K562 (cell line): Measurements from ENCODE around the gene NAGLU. TPM values are rescaled to one million over a fixed set of nuclear protein-coding genes. Genes with fewer than 3 reads are reported as not detected.

Experiments
- CBX1 ChIP-seq: sonication (generic); IDR thresholded peaks from 2 replicates; pipeline ENCODE4 v1.6.1; 2016; ENCODE audit warnings: antibody characterized with exemption, low read depth, mild to moderate bottlenecking
- FOS ChIP-seq: IDR thresholded peaks from 3 replicates; pipeline ENCODE4 v1.6.1; 2011; ENCODE audit not compliant: insufficient read length; ENCODE audit errors: extremely low read depth
- NELFE ChIP-seq: IDR thresholded peaks from 2 replicates; pipeline ENCODE4 v1.6.1; 2011; ENCODE audit warnings: mild to moderate bottlenecking; ENCODE audit not compliant: insufficient read depth, insufficient read length
- ZC3H11A ChIP-seq: IDR thresholded peaks from 2 replicates; pipeline ENCODE4 v1.6.1; 2012; ENCODE audit warnings: low read depth, low read length, improper control_type of control experiment
- polyA plus RNA-seq, 8 experiments: library from polyadenylated mRNA; depleted of rRNA in 4 of 8; stranded (reverse) in 5 of 8; unstranded in 3 of 8; fragments of >200 nt; fragmentation: Nextera tagmentation in 2 of 8; fragmentation: Illumina TruSeq in 1 of 8; extraction: Ambion mirVana in 2 of 8; extraction: Trizol in 1 of 8; gene quantifications; 2 replicates each; pipeline versions ENCODE4 v1.2.1 to v1.2.3, GENCODE V29; 2011 to 2014; ENCODE audit warnings: inconsistent platforms in 1 of 8, missing spikeins in 1 of 8
- total RNA-seq, 7 experiments: library from RNA; depleted of rRNA in 6 of 7; stranded (reverse); fragments of >200 nt in 6 of 7; fragmentation: Illumina TruSeq in 2 of 7; extraction: Trizol in 2 of 7; gene quantifications; 2 replicates each; pipeline versions ENCODE4 v1.2.1 to v1.2.3, GENCODE V29; 2011 to 2021; ENCODE audit warnings: low replicate concordance in 1 of 7
- TF ChIP-seq, protein P1 (sequence below), 2 experiments: fragments of 450-650 bp; IDR thresholded peaks; 2 replicates each; pipeline ENCODE4 v1.6.1; 2016; ENCODE audit warnings: mild to moderate bottlenecking in 2 of 2, borderline replicate concordance in 1 of 2, low read depth in 1 of 2, moderate library complexity in 1 of 2

Gene NAGLU
- total and polyA plus RNA-seq, 9 of the 15 experiments (the other 6 are each of a cell fraction or from before 2014, with no cell fraction given) = 0.04 to 21.5 (median 8.5) TPM

GRCh38 chr17:42564815-42565522, 28.9 kb downstream of the NAGLU start (continued):
- TF ChIP-seq, protein P1, sequence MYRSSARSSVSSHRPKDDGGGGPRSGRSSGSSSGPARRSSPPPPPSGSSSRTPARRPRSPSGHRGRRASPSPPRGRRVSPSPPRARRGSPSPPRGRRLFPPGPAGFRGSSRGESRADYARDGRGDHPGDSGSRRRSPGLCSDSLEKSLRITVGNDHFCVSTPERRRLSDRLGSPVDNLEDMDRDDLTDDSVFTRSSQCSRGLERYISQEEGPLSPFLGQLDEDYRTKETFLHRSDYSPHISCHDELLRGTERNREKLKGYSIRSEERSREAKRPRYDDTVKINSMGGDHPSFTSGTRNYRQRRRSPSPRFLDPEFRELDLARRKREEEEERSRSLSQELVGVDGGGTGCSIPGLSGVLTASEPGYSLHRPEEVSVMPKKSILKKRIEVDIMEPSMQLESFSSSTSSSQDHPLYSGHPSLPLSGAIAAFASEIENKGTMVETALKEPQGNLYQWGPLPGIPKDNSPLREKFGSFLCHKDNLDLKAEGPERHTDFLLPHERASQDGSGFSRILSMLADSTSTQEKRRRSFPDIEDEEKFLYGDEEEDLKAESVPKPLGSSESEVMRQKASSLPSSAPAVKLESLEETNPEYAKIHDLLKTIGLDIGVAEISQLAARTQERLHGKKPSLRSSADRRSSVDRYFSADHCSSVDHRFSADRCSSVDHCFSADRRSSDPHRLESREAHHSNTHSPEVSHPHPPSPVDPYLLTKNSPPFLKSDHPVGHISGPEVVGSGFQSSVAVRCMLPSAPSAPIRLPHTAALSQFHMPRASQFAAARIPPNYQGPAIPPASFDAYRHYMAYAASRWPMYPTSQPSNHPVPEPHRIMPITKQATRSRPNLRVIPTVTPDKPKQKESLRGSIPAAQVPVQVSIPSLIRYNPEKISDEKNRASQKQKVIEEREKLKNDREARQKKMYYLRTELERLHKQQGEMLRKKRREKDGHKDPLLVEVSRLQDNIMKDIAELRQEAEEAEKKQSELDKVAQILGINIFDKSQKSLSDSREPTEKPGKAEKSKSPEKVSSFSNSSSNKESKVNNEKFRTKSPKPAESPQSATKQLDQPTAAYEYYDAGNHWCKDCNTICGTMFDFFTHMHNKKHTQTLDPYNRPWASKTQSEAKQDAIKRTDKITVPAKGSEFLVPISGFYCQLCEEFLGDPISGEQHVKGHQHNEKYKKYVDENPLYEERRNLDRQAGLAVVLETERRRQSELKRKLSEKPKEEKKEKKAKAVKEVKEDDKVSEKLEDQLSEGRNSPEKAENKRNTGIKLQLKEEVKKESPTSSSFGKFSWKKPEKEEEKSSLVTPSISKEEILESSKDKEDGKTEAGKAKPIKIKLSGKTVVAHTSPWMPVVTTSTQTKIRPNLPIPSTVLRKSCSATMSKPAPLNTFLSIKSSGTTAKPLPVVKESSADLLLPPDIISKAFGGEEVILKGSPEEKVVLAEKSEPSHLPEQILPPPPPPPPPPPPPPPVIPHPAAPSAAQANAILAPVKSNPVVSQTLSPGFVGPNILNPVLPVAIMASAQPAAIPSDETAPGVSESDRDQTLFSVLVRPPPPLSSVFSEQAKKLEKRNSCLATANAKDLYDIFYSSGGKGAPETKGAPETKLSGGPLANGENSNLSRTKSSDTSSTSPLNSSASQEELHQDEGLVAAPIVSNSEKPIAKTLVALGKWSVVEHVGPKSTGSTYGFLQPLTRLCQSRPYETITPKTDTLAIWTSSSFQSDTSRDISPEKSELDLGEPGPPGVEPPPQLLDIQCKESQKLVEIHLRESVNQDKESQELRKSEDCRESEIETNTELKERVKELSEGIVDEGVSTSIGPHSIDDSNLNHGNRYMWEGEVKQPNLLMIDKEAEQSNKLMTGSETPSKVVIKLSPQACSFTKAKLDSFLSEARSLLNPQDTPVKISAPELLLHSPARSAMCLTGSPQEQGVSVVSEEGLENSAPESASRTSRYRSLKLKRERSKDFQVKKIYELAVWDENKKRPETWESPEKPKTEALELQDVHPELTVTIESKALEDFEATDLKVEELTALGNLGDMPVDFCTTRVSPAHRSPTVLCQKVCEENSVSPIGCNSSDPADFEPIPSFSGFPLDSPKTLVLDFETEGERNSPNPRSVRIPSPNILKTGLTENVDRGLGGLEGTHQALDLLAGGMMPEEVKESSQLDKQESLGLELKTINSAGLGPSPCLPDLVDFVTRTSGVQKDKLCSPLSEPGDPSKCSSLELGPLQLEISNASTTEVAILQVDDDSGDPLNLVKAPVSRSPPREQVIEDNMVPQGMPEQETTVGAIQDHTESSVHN (IDR thresholded peaks at IDR 0.05; ENCODE audit: borderline replicate concordance in 1 of 2, low read depth in 1 of 2) = no peak
- TF ChIP-seq NELFE (no peak), CBX1 (no peak), ZC3H11A (no peak), FOS (no peak)
- TF ChIP-seq, all 486 proteins: peak for 0
